Right lobe of liver (tissue), 6 donors: ENCODE measurements around the gene ZBTB44. TPM values are rescaled to one million over a fixed set of nuclear protein-coding genes. Genes with fewer than 3 reads are reported as not detected.

Experiments used
- ATAC-seq, 4 donors: fragments of 200-7000 bp; cut with Tn5 transposase; one replicate each; pipeline ENCODE4 v1.9.1; 2020; ENCODE audit warnings: mild to moderate bottlenecking in 4 of 4, moderate library complexity in 4 of 4
- DNase-seq, 3 donors: peaks; one replicate each; pipeline ENCODE4 v3.0.0-alpha.2; 2020
- H3K27ac ChIP-seq, 3 donors: fragments of 200-600 bp; one replicate each; pipeline ENCODE4 v1.8.0; 2022
- H3K27me3 ChIP-seq, 2 donors: fragments of 200-600 bp; one replicate each; pipeline ENCODE4 v1.8.0; 2022
- H3K36me3 ChIP-seq, 4 donors: fragments of 200-600 bp; sonication (generic) in 1 of 4; one replicate each; pipeline versions ENCODE4 v1.5.1 to v1.8.0; 2017 to 2022; ENCODE audit warnings: control low read depth in 1 of 4
- H3K4me1 ChIP-seq, 4 donors: fragments of 200-600 bp; sonication (generic) in 1 of 4; one replicate each; pipeline versions ENCODE4 v1.5.1 to v1.8.0; 2017 to 2022; ENCODE audit warnings: control low read depth in 1 of 4
- H3K4me3 ChIP-seq, 3 donors: fragments of 200-600 bp; one replicate each; pipeline ENCODE4 v1.8.0; 2022
- H3K9me3 ChIP-seq, 4 donors: fragments of 200-600 bp; sonication (generic) in 1 of 4; one replicate each; pipeline versions ENCODE4 v1.5.1 to v1.8.0; 2017 to 2022; ENCODE audit warnings: control low read depth in 1 of 4
- CTCF ChIP-seq, 4 donors: fragments of 200-600 bp in 3 of 4; fragments of 450-650 bp in 1 of 4; IDR thresholded peaks; one replicate each; pipeline versions ENCODE4 v1.5.1 to v1.8.0; 2016 to 2022; ENCODE audit warnings: antibody characterized with exemption in 4 of 4, mild to moderate bottlenecking in 2 of 4
- POLR2A ChIP-seq: fragments of 450-650 bp; IDR thresholded peaks from one replicate; pipeline ENCODE4 v1.6.1; 2017; ENCODE audit warnings: antibody characterized with exemption, mild to moderate bottlenecking
- WGBS: methylation state at CpG from one replicate; pipeline ENCODE4 v1.1.6; 2018; ENCODE audit warnings: low coverage, low lambda C conversion rate; ENCODE audit not compliant: insufficient coverage; ENCODE audit errors: missing lambda C conversion rate; 5-methylcytosine and 5-hydroxymethylcytosine counted together
- intact Hi-C, 2 donors: fragments of 100-400 bp; cut with DNase I; formaldehyde crosslinking; loops; one replicate each; pipeline versions ENCODE4 v1.11.2 to v1.14.1; 2022
- total RNA-seq, 6 experiments: library from RNA; depleted of rRNA in 2 of 6; stranded (reverse); fragments of >200 nt in 2 of 6; fragmentation: NEBNext Ultra II Directional in 3 of 6; extraction: Animal tissue kit (Norgen Biotek cat#: 25700) in 3 of 6; gene quantifications; one replicate each; pipeline versions ENCODE4 v1.1.0 to v1.2.4, GENCODE V29; 2016 to 2023
- donor health status: DM: no; HTN: yes; CAD: no.
- donor health status: DM: no; HTN: no; CAD: no.
- donor health status: DM: no; HTN: no; CAD: no.
- donor health status: DM: no; HTN: yes; CAD: no.
- donor health status: DM: no; HTN: yes; CAD: no.

The ZBTB44 gene
- total RNA-seq, 6 experiments from 2014 or later: 16.3 to 22.4 (median 18.4) TPM

DNA sequence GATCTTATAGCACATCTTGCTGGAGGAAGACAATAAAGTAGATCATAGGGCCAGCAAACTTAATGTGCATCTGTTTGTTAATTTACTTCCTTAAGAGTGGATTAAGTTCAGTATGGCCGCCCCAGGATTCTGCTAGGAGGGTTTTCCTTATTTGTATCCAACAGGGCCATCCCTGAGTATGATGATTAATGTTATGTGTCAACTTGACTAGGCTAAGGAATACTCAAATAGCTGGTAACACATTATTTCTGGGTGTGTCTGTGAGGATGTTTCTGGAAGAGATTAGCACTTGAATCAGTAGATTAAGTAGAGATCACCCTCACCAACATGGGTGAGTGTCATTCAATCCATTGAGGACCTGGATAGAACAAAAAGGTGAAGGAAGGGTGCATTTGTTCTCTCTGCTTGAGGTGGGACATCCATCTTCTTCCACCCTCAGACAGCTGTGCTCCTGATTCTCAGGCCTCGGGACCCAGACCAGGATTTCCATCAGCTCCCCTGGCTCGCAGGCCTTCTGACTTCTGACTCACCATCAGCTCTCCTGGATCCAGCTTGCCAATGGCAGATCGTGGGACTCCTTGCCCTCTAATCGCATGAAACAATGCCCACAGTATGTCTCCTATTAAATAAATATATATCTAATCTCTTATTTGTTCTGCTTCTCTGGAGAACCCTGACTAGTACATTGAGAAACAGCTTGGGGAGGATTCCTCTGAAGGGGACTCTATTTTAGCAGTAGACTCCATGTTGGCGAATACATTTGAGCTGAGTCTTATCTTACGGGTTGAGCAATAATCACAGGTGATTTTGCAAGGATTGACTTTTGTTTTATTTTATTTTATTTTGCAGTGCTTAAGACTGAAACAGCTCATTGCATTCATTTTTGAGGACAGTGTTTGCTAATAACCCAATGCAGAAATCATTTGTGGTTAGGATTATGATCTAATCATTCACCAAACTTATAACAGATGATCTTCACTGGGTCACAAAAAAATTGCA is 9.0 kb upstream of the ZBTB44 start:
- Histone ChIP-seq H3K4me3 (no peak overlapping the region), H3K4me1 (peaks cover 0 to 2% (median 0%) of the 10 kb centered on the region in 4 donors), H3K27ac (no peak overlapping the region), H3K27me3 (no peaks in the 10 kb centered on the region), H3K36me3 (no peaks in the 10 kb centered on the region), H3K9me3 (no peaks in the 10 kb centered on the region)
- ATAC-seq: peak in 3 of 4 donors; percentile 46 to 60 (median 59)
- intact Hi-C loops: no loop called here
- TF ChIP-seq POLR2A (no peak), CTCF (IDR thresholded peaks at IDR 0.05) (no peak)
- WGBS: 58% methylated on average over 5 of the region's 7 CpGs
- no peak for DNase-seq

DNA sequence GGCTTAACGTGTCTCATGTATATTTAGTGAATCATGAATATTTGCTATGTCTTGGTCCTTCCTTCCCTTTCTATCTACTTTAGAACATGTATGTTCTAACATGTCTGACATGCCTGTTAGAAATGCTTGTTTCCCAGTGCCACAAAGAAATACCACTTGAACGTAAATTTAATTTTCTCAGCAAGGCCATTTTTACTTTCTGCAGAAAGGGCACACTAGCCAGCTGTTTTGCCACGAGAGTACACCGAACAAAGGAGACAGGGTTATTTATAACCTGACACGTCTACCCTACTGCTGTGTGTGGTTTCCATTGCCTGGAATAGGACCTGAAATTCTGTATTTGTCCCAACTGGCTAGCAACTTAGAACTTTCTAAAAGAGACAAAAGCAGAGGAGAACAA is 7.4 kb upstream of the ZBTB44 start:
- Histone ChIP-seq H3K27me3 (no peaks in the 10 kb centered on the region), H3K4me3 (no peak overlapping the region), H3K27ac (no peak overlapping the region), H3K9me3 (no peaks in the 10 kb centered on the region), H3K4me1 (peaks cover 0 to 14% (median 5%) of the 10 kb centered on the region in 4 donors), H3K36me3 (no peaks in the 10 kb centered on the region)
- DNase-seq: no peak
- ATAC-seq: no peak
- intact Hi-C loops: no loop called here
- TF ChIP-seq POLR2A (no peak), CTCF (IDR thresholded peaks at IDR 0.05) (no peak)
- WGBS: 69% methylated on average over 5 of the region's 5 CpGs

GRCh38 chr11:130318031-130318673 is 3.4 kb upstream of the ZBTB44 start:
- no peak for TF ChIP-seq POLR2A
- no peak for TF ChIP-seq CTCF (IDR thresholded peaks at IDR 0.05)
- intact Hi-C loops: no loop called here
- no peak for DNase-seq
- Histone ChIP-seq H3K4me3 (no peak overlapping the region), H3K27ac (peak overlapping the region; percentile 12 to 60 (median 53)), H3K4me1 (peaks cover 0 to 20% (median 9%) of the 10 kb centered on the region in 4 donors), H3K36me3 (no peaks in the 10 kb centered on the region), H3K9me3 (no peaks in the 10 kb centered on the region), H3K27me3 (no peaks in the 10 kb centered on the region)
- ATAC-seq: peak in 2 of 4 donors; percentile 16 to 25
- WGBS: 27% methylated on average over 4 of the region's 4 CpGs

DNA sequence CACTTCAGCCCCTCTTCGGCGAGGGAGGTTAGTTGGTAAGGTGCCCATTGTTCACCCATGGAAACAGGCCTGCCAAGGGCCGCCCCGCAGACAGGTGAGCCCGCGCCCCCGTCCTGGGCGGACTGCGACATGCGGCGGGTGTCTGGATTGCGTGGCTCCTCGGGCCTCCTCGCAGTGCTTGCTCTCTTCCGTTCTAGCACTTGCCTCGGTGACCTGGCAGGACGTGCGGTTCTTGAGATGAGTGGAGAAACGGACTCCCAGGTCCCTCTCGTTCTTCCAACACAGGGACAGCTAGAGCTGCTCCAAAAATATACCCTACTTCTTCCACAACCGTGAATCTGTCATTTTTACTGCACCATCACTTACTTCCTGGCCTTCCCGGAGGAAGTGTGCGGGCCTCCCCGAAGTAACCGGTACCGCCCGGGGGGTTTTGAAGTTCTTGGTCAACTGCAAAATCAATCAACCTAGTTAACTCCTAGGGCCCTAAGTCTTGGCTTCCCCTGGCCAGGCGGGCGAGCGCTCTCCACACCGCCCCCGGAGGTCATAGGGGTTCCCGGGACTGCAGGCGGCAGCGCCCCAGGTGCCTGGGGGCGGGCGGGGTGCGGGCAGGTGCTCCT is 745 bp upstream of the ZBTB44 start:
- no peaks in the 10 kb centered on the region for H3K36me3 ChIP-seq
- TF ChIP-seq POLR2A (no peak), CTCF (IDR thresholded peaks at IDR 0.05) (no peak)
- DNase-seq (peak; percentile 38 to 64 (median 50)), ATAC-seq (peak in 2 of 4 donors; percentile 3 to 6)
- WGBS: 41% methylated on average over 16 of the region's 38 CpGs
- H3K4me3 ChIP-seq: peak overlapping the region; percentile 8 to 89 (median 84)
- intact Hi-C loops: no loop called here
- no peaks in the 10 kb centered on the region for H3K9me3 ChIP-seq
- peaks cover 0 to 41% (median 16%) of the 10 kb centered on the region in 4 donors for H3K4me1 ChIP-seq
- H3K27me3 ChIP-seq: no peaks in the 10 kb centered on the region
- peak overlapping the region; percentile 79 to 88 (median 85) for H3K27ac ChIP-seq
